Measurements from ENCODE around the gene GSK3B. TPM values are rescaled to one million over a fixed set of nuclear protein-coding genes. Genes with fewer than 3 reads are reported as not detected.
A peak's percentile ranks its signal among the peaks of the same experiment; 100 is the strongest.

GSK3B gene
- polyA plus RNA-seq, 6 donors from 2014 or later, result 11.3 to 26.1 (median 14.9) TPM

DNA sequence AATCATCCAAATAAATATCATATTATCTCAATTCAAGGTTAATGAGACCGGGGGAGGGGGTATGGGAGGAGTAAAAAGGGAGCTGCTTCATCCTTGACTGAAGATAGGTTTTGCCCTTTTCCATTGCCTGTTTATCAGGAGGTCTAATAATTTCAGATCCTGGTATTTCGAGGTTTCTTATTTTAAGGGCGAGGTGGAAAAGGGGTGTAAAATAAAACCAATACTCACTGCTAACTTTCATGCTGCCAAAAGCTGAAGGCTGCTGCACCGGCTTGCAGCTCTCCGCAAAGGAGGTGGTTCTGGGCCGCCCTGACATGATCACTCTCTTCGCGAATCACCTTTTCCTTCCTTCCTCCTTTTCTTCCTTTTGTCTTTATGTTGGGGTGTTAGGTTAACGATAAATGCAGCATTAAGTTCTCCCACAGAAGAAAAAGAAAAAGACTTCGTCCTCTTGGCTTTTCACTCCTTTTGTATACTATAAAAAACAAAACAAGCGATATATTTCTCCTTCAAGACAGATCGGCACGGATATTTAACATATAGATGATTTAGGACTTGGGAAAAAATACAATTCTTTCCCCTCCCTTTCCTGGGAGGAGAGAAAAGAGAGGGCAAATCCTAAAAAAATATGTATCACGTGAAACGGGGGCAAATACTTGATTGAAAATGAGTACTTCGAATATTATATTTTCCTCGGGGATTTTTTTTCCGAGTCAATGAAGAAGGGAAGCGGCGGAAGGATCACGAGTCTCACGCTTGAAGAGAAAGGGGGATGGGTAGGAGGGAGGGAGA, 932 bp downstream of the GSK3B start:
- DNase-seq, result peak; percentile 17
- H3K27ac Mint-ChIP-seq, result no peak overlapping the region
- H3K4me3 Mint-ChIP-seq, result no peak overlapping the region
- no peaks in the 10 kb centered on the region for H3K27me3 Mint-ChIP-seq
- peaks cover 16 to 20% (median 18%) of the 10 kb centered on the region in 3 donors for H3K4me1 Mint-ChIP-seq
- H3K36me3 Mint-ChIP-seq, result no peaks in the 10 kb centered on the region
- ATAC-seq (ENCODE audit: low read depth in 2 of 2), result no peak
- H3K9me3 Mint-ChIP-seq, result no peaks in the 10 kb centered on the region

DNA sequence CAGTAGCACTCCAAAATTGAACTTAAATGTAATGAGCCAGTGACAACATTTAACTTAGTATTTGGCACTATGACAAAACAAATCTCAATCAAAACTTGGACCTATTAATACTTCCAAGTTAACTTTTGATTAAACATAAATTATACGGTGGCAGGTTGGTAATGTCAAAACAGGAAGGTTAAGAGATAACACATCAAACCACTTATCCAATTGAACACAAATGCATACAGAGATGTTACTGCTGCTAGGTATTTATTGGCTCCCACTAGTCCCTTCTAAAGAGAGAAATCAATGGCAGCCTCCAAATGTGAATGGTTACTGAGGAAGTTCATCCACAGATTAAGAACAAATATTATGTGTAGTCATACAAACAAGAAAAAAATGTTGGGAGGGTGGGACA, 1.8 kb downstream of the GSK3B start:
- Mint-ChIP-seq H3K9me3 (no peaks in the 10 kb centered on the region), H3K36me3 (no peaks in the 10 kb centered on the region), H3K27me3 (no peaks in the 10 kb centered on the region), H3K4me1 (peaks cover 18 to 26% (median 21%) of the 10 kb centered on the region in 3 donors), H3K27ac (no peak overlapping the region), H3K4me3 (no peak overlapping the region)
- DNase-seq (no peak), ATAC-seq (ENCODE audit: low read depth in 2 of 2) (no peak)

GRCh38 chr3:120090422-120090821, 3.8 kb downstream of the GSK3B start:
- peaks cover 14 to 31% (median 24%) of the 10 kb centered on the region in 3 donors for H3K4me1 Mint-ChIP-seq
- no peak overlapping the region for H3K27ac Mint-ChIP-seq
- H3K27me3 Mint-ChIP-seq, result no peaks in the 10 kb centered on the region
- DNase-seq (no peak), ATAC-seq (ENCODE audit: low read depth in 2 of 2) (no peak)
- H3K36me3 Mint-ChIP-seq, result no peaks in the 10 kb centered on the region
- no peaks in the 10 kb centered on the region for H3K9me3 Mint-ChIP-seq
- H3K4me3 Mint-ChIP-seq, result no peak overlapping the region

- H3K27ac Mint-ChIP-seq, result no peak overlapping the region
- peak overlapping the region in 1 of 8 donors; percentile 37 for H3K4me3 Mint-ChIP-seq
- ATAC-seq (ENCODE audit: low read depth in 2 of 2) (no peak), DNase-seq (no peak)
- no peaks in the 10 kb centered on the region for H3K27me3 Mint-ChIP-seq
- H3K4me1 Mint-ChIP-seq, result peaks cover 14 to 34% (median 28%) of the 10 kb centered on the region in 3 donors
- no peaks in the 10 kb centered on the region for H3K36me3 Mint-ChIP-seq
- H3K9me3 Mint-ChIP-seq, result no peaks in the 10 kb centered on the region
Observed at GRCh38 chr3:120089089-120089488, 5.2 kb downstream of the GSK3B start.

DNA sequence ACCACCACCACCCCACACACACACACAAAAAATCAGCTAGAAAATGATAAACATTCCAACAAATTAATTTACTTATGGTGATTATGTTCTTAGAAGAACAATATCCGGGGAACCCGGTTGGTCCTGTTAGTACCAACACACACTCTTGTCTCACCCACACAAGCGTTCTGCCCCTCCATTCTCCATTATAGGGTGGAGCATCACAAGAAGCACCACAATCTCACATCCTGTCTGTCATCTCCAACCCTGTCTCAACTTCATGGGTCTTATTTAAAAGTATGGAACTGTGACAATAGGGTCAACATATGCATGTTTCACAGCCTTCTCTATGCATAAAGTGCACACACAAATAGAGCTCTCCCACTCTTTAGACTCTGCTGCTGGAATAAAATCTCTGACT, 5.6 kb downstream of the GSK3B start:
- peak overlapping the region in 1 of 8 donors; percentile 37 for H3K4me3 Mint-ChIP-seq
- ATAC-seq (ENCODE audit: low read depth in 2 of 2) (no peak), DNase-seq (no peak)
- H3K36me3 Mint-ChIP-seq, result no peaks in the 10 kb centered on the region
- no peaks in the 10 kb centered on the region for H3K9me3 Mint-ChIP-seq
- H3K27ac Mint-ChIP-seq, result no peak overlapping the region
- peaks cover 17 to 36% (median 31%) of the 10 kb centered on the region in 3 donors for H3K4me1 Mint-ChIP-seq
- H3K27me3 Mint-ChIP-seq, result no peaks in the 10 kb centered on the region

DNA sequence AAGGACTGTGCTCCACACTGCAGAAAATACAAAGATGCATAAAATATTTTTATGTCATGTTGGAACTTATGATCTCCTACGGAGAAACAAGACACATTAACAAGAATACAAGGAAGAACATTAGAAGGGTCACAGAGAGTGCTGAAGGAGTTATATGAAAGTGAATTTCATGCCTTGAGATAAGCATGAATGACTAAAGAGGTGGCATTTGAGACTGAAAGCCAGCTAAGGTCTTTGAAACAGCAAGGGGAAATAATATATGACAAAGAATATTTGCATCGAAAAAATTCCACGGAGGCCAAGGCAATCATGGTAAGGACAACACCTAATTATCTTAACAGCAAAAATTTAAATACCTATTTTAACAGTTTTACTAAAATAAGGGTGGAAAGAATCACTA, 12.5 kb downstream of the GSK3B start:
- ATAC-seq (ENCODE audit: low read depth in 2 of 2), result no peak
- H3K36me3 Mint-ChIP-seq, result no peaks in the 10 kb centered on the region
- H3K4me3 Mint-ChIP-seq, result no peak overlapping the region
- H3K27ac Mint-ChIP-seq, result peak overlapping the region in 2 of 6 donors; percentile 24 to 54
- peaks cover 48 to 68% (median 59%) of the 10 kb centered on the region in 3 donors for H3K4me1 Mint-ChIP-seq
- no peaks in the 10 kb centered on the region for H3K27me3 Mint-ChIP-seq
- no peak for DNase-seq
- H3K9me3 Mint-ChIP-seq, result peaks cover 0 to 2% (median 0%) of the 10 kb centered on the region in 7 donors

- Mint-ChIP-seq H3K4me3 (no peak overlapping the region), H3K27me3 (no peaks in the 10 kb centered on the region), H3K9me3 (peaks cover 0 to 6% (median 0%) of the 10 kb centered on the region in 7 donors), H3K36me3 (no peaks in the 10 kb centered on the region), H3K4me1 (peaks cover 47 to 69% (median 58%) of the 10 kb centered on the region in 3 donors), H3K27ac (peak overlapping the region in 1 of 6 donors; percentile 60)
- DNase-seq, result no peak
- no peak for ATAC-seq (ENCODE audit: low read depth in 2 of 2)
Observed at GRCh38 chr3:120080836-120081235, 13.4 kb downstream of the GSK3B start.

DNA sequence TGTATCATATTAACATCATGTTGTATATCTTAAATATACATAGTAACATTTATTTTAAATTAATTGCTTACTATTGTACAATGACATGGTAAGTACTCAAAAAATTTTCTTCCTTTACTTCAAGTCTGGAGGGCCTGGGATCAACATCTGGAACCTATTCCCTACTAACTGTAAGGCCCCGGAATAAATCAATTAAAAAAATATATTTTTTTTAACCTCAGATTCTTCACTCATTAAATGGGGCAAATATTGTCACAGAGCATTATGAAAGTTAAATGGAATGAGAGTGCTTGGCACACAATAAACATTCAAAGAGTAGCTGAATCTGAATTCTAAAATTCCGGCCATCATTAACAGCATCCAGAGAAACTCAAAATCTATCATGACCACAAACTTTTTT, 16.5 kb downstream of the GSK3B start:
- H3K36me3 Mint-ChIP-seq, result peaks cover 7 to 8% of the 10 kb centered on the region in 2 donors
- no peak for ATAC-seq (ENCODE audit: low read depth in 2 of 2)
- peak overlapping the region in 1 of 6 donors; percentile 53 for H3K27ac Mint-ChIP-seq
- H3K9me3 Mint-ChIP-seq, result peaks cover 0 to 7% (median 3%) of the 10 kb centered on the region in 7 donors
- no peaks in the 10 kb centered on the region for H3K27me3 Mint-ChIP-seq
- H3K4me3 Mint-ChIP-seq, result no peak overlapping the region
- no peak for DNase-seq
- H3K4me1 Mint-ChIP-seq, result peaks cover 55 to 82% (median 72%) of the 10 kb centered on the region in 3 donors

DNA sequence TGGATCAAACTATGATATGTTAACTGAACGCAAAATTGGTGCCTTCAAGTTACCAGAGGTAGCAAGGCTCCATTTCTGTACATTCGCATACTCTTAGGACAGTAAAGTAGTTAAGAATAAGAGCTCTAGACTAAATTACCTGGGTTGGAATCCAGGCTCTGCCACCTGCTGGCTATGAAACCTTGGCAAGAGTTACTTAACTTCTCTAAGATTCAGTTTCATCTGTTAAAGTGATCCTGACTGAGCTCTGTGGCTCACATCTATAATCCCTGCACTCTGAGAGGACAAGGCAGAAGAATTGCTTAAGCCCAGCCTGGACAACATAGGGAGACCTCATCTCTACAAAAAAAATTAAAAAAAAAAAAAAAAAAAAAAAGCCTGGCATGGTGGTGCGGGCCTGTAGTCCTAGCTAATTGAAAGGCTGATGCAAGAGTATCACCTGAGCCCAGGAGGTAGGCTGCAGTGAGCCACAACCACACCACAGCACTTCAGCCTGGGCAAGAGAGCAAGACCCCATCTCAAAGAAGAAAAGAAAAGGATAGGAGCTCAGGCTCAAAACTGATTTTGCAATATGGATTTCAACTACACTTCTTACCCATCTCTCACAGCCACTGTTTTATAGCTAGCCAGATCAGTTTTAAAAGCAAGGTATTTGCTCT, 21.3 kb downstream of the GSK3B start:
- no peak for DNase-seq

GRCh38 chr3:120071259-120071658, 23.0 kb downstream of the GSK3B start:
- DNase-seq (no peak), ATAC-seq (ENCODE audit: low read depth in 2 of 2) (no peak)
- H3K27me3 Mint-ChIP-seq, result no peaks in the 10 kb centered on the region
- H3K9me3 Mint-ChIP-seq, result peaks cover 0 to 5% (median 3%) of the 10 kb centered on the region in 7 donors
- peaks cover 37 to 76% (median 74%) of the 10 kb centered on the region in 3 donors for H3K4me1 Mint-ChIP-seq
- H3K4me3 Mint-ChIP-seq, result no peak overlapping the region
- peaks cover 7 to 8% of the 10 kb centered on the region in 2 donors for H3K36me3 Mint-ChIP-seq
- H3K27ac Mint-ChIP-seq, result peak overlapping the region in 3 of 6 donors; percentile 26 to 72 (median 53)

More for the DNA sequence above, 21.3 kb downstream of the GSK3B start:
- H3K4me1 Mint-ChIP-seq, result peaks cover 39 to 71% (median 68%) of the 10 kb centered on the region in 3 donors
- H3K4me3 Mint-ChIP-seq, result no peak overlapping the region
- H3K9me3 Mint-ChIP-seq, result peaks cover 0 to 7% (median 3%) of the 10 kb centered on the region in 7 donors
- peak overlapping the region in 2 of 6 donors; percentile 29 to 69 for H3K27ac Mint-ChIP-seq
- H3K27me3 Mint-ChIP-seq, result no peaks in the 10 kb centered on the region
- H3K36me3 Mint-ChIP-seq, result peaks cover 7 to 8% of the 10 kb centered on the region in 2 donors
- ATAC-seq (ENCODE audit: low read depth in 2 of 2), result peak; percentile 38 to 39

DNA sequence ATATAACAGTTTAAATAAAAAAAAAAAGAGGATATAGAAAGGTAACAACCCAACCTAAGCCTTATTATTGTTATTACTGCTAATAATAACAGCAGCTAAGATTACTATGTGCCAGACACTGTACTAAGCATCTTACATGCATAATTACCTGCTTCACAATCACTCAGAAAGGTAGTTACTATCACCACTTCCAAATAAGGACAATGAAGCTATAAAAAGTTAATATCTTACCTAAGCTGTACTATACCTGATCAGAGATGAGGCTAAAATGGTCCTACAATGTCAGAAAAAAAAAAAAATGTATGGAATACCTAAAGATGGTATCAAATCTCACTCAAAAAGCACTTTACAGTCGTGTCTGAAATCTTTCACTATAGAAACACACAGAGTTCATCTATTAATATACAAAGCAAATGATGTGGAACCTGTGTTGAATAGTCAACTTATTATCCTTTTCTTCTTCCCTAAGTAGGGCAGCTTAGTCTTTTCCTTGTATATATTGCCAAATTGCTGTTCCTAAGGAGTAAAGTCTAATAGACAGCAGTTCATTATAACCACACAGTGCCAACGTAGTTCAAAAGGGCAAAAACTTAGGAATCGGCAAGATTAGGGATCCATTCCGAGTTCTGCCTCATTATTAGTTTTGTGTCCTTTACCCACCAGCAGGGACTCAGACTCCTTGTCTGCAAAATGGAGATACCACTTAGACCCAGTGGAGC, 23.8 kb downstream of the GSK3B start:
- peaks cover 0 to 3% (median 0%) of the 10 kb centered on the region in 7 donors for H3K9me3 Mint-ChIP-seq
- H3K27me3 Mint-ChIP-seq, result no peaks in the 10 kb centered on the region
- H3K27ac Mint-ChIP-seq, result peak overlapping the region in 1 of 6 donors; percentile 30
- H3K36me3 Mint-ChIP-seq, result peaks cover 7 to 8% of the 10 kb centered on the region in 2 donors
- peaks cover 35 to 74% (median 68%) of the 10 kb centered on the region in 3 donors for H3K4me1 Mint-ChIP-seq
- no peak for DNase-seq
- ATAC-seq (ENCODE audit: low read depth in 2 of 2), result no peak
- peak overlapping the region in 1 of 8 donors; percentile 51 for H3K4me3 Mint-ChIP-seq

DNA sequence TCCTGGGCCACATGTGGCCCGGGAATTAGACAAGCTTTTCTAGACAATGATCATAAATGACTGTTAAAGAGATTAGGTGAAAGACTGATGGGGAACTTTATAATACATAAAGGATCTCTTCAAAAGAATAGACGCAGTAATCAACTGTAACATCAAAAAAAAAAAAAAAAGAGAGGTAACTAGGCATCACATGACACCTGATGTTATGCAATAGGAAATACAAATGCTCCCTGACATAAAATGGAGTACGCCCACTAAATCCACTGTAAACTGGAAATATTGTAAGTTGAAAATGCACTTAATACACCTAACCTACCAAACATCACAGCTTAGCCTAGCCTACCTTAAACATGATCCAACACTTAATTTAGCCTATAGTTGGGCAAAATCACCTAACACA, 27.2 kb downstream of the GSK3B start:
- no peak overlapping the region for H3K4me3 Mint-ChIP-seq
- peaks cover 0 to 6% (median 3%) of the 10 kb centered on the region in 7 donors for H3K9me3 Mint-ChIP-seq
- DNase-seq (no peak), ATAC-seq (ENCODE audit: low read depth in 2 of 2) (no peak)
- H3K27ac Mint-ChIP-seq, result peak overlapping the region in 1 of 6 donors; percentile 49
- H3K36me3 Mint-ChIP-seq, result no peaks in the 10 kb centered on the region
- H3K4me1 Mint-ChIP-seq, result peaks cover 29 to 61% (median 57%) of the 10 kb centered on the region in 3 donors
- H3K27me3 Mint-ChIP-seq, result no peaks in the 10 kb centered on the region

DNA sequence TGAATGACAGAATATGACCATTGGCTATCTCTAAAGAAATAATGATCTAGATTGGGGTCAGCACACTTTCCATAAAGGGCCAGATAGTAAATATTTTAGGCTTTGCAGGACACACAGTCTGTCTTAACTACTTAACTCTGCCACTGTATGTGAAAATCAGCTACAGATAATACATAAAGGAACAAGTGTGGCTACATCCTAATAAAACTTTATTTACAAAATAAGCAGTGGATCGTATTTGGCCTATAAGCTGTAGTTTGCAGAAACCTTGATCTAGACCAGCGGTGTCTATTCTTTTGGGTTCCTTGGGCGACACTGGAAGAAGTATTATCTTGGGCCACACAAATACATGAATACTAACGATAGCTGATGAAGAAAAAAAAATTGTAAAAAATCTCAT, 27.6 kb downstream of the GSK3B start:
- peaks cover 27 to 57% (median 53%) of the 10 kb centered on the region in 3 donors for H3K4me1 Mint-ChIP-seq
- DNase-seq, result no peak
- no peak overlapping the region for H3K27ac Mint-ChIP-seq
- no peaks in the 10 kb centered on the region for H3K36me3 Mint-ChIP-seq
- H3K27me3 Mint-ChIP-seq, result no peaks in the 10 kb centered on the region
- no peak for ATAC-seq (ENCODE audit: low read depth in 2 of 2)
- peaks cover 0 to 6% (median 3%) of the 10 kb centered on the region in 7 donors for H3K9me3 Mint-ChIP-seq
- no peak overlapping the region for H3K4me3 Mint-ChIP-seq

Data from naive B cell (primary cell).